Keratinocyte (primary cell): ENCODE results near the gene IL1RAPL2.

Source experiments
- EZH2 ChIP-seq: IDR thresholded peaks from one replicate; pipeline ENCODE4 v1.6.1; 2012; ENCODE audit warnings: inconsistent platforms, mild to moderate bottlenecking, low read length, moderate library complexity
- TF ChIP-seq, protein P1 (sequence below), 3 experiments: IDR thresholded peaks in 1 of 3; conservative IDR thresholded peaks in 1 of 3; optimal IDR thresholded peaks in 1 of 3; 2 replicates in 2 of 3; 3 replicates in 1 of 3; pipeline versions ENCODE3 to v1.5.1; 2011; ENCODE audit warnings: low read length in 3 of 3, mild to moderate bottlenecking in 3 of 3, moderate library complexity in 2 of 3, control low read depth in 1 of 3, inconsistent platforms in 1 of 3; ENCODE audit not compliant: insufficient read depth in 2 of 3; ENCODE audit errors: extremely low read depth in 1 of 3

DNA sequence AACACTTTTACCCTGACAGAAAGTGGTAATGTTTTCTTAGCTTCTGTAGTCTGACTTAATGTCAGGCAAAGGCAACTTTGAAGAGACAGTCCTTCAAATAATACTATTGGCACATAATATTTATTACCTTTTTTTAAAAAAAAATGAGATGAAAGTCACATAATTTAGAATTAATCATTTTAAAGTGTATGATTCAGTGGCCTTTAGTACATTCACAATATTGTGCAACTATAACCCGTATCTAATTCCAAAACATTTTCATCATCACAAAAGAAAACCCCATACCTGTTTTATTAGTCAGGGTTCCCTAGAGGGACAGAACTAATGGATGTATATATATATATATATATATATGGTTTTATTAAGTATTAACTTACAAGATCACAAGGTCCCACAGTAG, 749.2 kb downstream of the IL1RAPL2 start:
- TF ChIP-seq, protein P1, sequence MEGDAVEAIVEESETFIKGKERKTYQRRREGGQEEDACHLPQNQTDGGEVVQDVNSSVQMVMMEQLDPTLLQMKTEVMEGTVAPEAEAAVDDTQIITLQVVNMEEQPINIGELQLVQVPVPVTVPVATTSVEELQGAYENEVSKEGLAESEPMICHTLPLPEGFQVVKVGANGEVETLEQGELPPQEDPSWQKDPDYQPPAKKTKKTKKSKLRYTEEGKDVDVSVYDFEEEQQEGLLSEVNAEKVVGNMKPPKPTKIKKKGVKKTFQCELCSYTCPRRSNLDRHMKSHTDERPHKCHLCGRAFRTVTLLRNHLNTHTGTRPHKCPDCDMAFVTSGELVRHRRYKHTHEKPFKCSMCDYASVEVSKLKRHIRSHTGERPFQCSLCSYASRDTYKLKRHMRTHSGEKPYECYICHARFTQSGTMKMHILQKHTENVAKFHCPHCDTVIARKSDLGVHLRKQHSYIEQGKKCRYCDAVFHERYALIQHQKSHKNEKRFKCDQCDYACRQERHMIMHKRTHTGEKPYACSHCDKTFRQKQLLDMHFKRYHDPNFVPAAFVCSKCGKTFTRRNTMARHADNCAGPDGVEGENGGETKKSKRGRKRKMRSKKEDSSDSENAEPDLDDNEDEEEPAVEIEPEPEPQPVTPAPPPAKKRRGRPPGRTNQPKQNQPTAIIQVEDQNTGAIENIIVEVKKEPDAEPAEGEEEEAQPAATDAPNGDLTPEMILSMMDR (optimal IDR thresholded peaks at IDR 0.05 in 1 of 3, IDR thresholded peaks at IDR 0.05 in 1 of 3, conservative IDR thresholded peaks at IDR 0.05 in 1 of 3; ENCODE audit: extremely low read depth in 1 of 3, insufficient read depth in 2 of 3, low read length in 3 of 3) = no peak
- no peak for TF ChIP-seq EZH2
